Prostate gland (tissue), 2 donors: ENCODE data around the gene OTOF.

Experiments used
- POLR2A ChIP-seq: fragments of 450-650 bp; IDR thresholded peaks from one replicate; pipeline ENCODE4 v1.6.1; 2016; ENCODE audit warnings: antibody characterized with exemption, mild to moderate bottlenecking
- TF ChIP-seq, protein P1 (sequence below), 4 experiments: fragments of 200-600 bp in 2 of 4; fragments of 450-650 bp in 2 of 4; sonication (generic) in 2 of 4; IDR thresholded peaks; 1 replicate in 3 of 4; 2 replicates in 1 of 4; pipeline ENCODE4 v1.5.1; 2016 to 2019; ENCODE audit warnings: antibody characterized with exemption in 4 of 4, mild to moderate bottlenecking in 2 of 4, moderate library complexity in 2 of 4

DNA sequence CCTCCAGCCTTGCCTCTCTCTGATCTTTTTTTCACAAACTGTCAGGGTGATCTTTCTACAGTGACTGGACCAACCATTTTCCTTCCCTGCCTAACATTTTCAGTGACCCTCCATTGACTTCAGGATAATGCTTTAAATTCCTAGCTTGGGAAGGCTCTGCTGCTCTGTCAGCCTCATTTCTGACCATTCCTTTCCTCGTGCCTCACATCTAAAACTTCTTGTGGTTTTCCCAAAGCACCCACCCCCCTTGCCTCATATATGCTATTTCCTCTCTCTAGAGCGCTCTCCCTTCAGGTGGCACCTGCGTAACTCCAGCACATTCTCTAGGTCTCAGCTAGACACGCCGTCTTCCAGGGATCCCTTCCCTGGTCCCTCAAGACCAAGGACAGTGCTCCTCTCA is 39.0 kb downstream of the OTOF start:
- TF ChIP-seq, protein P1, sequence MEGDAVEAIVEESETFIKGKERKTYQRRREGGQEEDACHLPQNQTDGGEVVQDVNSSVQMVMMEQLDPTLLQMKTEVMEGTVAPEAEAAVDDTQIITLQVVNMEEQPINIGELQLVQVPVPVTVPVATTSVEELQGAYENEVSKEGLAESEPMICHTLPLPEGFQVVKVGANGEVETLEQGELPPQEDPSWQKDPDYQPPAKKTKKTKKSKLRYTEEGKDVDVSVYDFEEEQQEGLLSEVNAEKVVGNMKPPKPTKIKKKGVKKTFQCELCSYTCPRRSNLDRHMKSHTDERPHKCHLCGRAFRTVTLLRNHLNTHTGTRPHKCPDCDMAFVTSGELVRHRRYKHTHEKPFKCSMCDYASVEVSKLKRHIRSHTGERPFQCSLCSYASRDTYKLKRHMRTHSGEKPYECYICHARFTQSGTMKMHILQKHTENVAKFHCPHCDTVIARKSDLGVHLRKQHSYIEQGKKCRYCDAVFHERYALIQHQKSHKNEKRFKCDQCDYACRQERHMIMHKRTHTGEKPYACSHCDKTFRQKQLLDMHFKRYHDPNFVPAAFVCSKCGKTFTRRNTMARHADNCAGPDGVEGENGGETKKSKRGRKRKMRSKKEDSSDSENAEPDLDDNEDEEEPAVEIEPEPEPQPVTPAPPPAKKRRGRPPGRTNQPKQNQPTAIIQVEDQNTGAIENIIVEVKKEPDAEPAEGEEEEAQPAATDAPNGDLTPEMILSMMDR (IDR thresholded peaks at IDR 0.05), result no peak
- TF ChIP-seq POLR2A, result no peak
